ENCODE results near the gene PAX8. TPM values are rescaled to one million over a fixed set of nuclear protein-coding genes. Genes with fewer than 3 reads are reported as not detected.
A peak's percentile ranks its signal among the peaks of the same experiment; 100 is the strongest.

The PAX8 gene
- total RNA-seq, 1 experiment from 2014 or later: 2.4 TPM

DNA sequence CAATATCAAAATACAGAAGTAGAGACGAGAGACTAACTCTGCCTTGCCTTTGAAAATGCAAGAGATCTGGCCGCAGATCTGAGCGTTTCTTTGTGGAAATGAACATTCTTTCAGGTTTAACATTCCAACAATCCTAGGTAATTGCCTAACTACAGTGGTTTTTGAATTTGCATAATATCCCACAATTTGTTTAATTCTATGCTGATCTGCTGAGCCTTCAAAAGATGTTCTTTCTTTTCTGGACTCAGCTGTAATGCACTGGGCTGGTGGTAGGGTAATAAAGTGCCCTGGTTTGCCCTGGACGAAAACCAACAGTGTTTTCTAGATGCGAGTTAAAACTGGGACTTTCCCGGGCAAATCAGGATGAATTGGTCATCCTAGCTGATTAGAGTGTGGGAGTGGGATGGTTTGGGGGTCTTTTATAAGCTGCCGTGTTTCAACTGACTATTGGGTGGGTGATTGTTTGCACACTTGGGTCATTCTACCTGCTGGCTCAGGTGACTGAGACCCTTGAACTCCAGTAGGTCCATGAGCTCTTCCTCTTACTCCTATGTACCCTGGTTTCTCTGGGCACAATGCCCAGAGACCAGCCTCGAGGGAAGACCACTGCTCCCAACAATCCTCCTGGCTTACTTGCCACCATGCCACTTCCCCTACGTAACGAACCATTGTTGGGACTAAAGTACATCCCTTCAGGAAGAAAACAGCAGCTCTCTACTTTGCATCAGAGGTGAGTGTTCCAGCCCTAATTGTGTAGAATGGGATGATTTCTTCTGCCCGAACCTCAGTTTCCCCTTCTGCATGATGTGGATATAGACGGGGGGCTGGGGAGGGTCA is 3.4 kb upstream of the PAX8 start:
- intact Hi-C loops (cut with micrococcal nuclease): loop anchor here (2.0 kb wide), 2 partner anchors 33 to 71 kb away; no protein-coding TSS in a partner anchor
- peak overlapping the region; percentile 84 for H3K27ac Mint-ChIP-seq (ENCODE audit: low read depth, unreplicated experiment)
- no peak for TF ChIP-seq CTCF (IDR thresholded peaks at IDR 0.05; ENCODE audit: unreplicated experiment)
- H3K36me3 Mint-ChIP-seq (ENCODE audit: insufficient read depth, unreplicated experiment): no peaks in the 10 kb centered on the region
- DNase-seq (ENCODE audit: unreplicated experiment): no peak
- CTCF ChIA-PET: interaction anchor here (0.6 to 1.9 kb wide), 9 partner anchors 11 to 134 kb away, joined by 3 to 8 read pairs (median 4); no protein-coding TSS in a partner anchor
- H3K9me3 Mint-ChIP-seq (ENCODE audit: unreplicated experiment): no peaks in the 10 kb centered on the region
- peak overlapping the region; percentile 26 for H3K4me3 Mint-ChIP-seq (ENCODE audit: unreplicated experiment)
- POLR2A ChIA-PET: interaction anchor here (0.7 to 1.3 kb wide), 5 partner anchors 41 to 638 kb away, joined by 3 to 4 read pairs (median 3); no protein-coding TSS in a partner anchor
- peaks cover 42% of the 10 kb centered on the region for H3K4me1 Mint-ChIP-seq (ENCODE audit: insufficient read depth, unreplicated experiment)
- H3K27me3 Mint-ChIP-seq (ENCODE audit: insufficient read depth, unreplicated experiment): no peaks in the 10 kb centered on the region
- BruUV-seq (replicated peaks): no TSS peak

GRCh38 chr2:113278073-113278741 is 514 bp downstream of the PAX8 start:
- Mint-ChIP-seq H3K27ac (ENCODE audit: low read depth, unreplicated experiment) (no peak overlapping the region), H3K4me1 (ENCODE audit: insufficient read depth, unreplicated experiment) (peaks cover 19% of the 10 kb centered on the region), H3K27me3 (ENCODE audit: insufficient read depth, unreplicated experiment) (peaks cover 12% of the 10 kb centered on the region), H3K9me3 (ENCODE audit: unreplicated experiment) (no peaks in the 10 kb centered on the region), H3K36me3 (ENCODE audit: insufficient read depth, unreplicated experiment) (no peaks in the 10 kb centered on the region), H3K4me3 (ENCODE audit: unreplicated experiment) (no peak overlapping the region)
- no peak for DNase-seq (ENCODE audit: unreplicated experiment)
- no peak for TF ChIP-seq CTCF (IDR thresholded peaks at IDR 0.05; ENCODE audit: unreplicated experiment)
- CTCF ChIA-PET: interaction anchor here (0.6 to 1.0 kb wide), 3 partner anchors 26 to 47 kb away, joined by 3 to 4 read pairs (median 3); no protein-coding TSS in a partner anchor
- intact Hi-C loops (cut with micrococcal nuclease): no loop called here
- BruUV-seq (replicated peaks): no TSS peak
- POLR2A ChIA-PET: interaction anchor here (0.7 kb wide), 1 partner anchor 137 kb away, joined by 3 read pairs; no protein-coding TSS in a partner anchor

GRCh38 chr2:113277474-113278072 is 1.1 kb downstream of the PAX8 start:
- peaks cover 13% of the 10 kb centered on the region for H3K4me1 Mint-ChIP-seq (ENCODE audit: insufficient read depth, unreplicated experiment)
- ChIA-PET POLR2A (interaction anchor here (0.7 kb wide), 1 partner anchor 137 kb away, joined by 3 read pairs; no protein-coding TSS in a partner anchor), CTCF (interaction anchor here (1.5 kb wide), 1 partner anchor 29 kb away, joined by 5 read pairs; no protein-coding TSS in a partner anchor)
- TF ChIP-seq CTCF (IDR thresholded peaks at IDR 0.05; ENCODE audit: unreplicated experiment): no peak
- intact Hi-C loops (cut with micrococcal nuclease): no loop called here
- no peak overlapping the region for H3K27ac Mint-ChIP-seq (ENCODE audit: low read depth, unreplicated experiment)
- no peak for DNase-seq (ENCODE audit: unreplicated experiment)
- H3K27me3 Mint-ChIP-seq (ENCODE audit: insufficient read depth, unreplicated experiment): peaks cover 12% of the 10 kb centered on the region
- no peaks in the 10 kb centered on the region for H3K9me3 Mint-ChIP-seq (ENCODE audit: unreplicated experiment)
- no TSS peak for BruUV-seq (replicated peaks)
- no peaks in the 10 kb centered on the region for H3K36me3 Mint-ChIP-seq (ENCODE audit: insufficient read depth, unreplicated experiment)
- H3K4me3 Mint-ChIP-seq (ENCODE audit: unreplicated experiment): no peak overlapping the region
